ENCODE data around the gene FABP1.

DNA sequence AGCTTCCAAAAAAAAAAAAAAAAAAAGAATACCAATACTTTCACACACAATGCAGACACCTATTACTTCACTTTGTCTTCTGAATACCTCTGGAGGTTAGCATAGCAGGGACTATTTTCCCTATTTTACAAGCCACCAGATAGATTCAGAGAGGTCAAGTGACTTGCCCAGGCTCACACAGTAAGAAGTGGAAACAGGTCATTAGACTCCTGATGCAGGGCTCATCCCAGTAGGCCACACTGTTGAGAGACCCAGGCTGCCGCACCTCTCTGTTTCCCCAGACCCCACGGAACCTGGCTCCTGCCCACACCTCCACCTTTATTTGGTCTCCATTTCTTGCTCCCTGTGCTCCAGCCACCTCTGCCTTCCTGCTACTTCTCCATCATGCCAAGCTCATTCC is 40.8 kb downstream of the FABP1 start:
- TF ChIP-seq, protein P1, sequence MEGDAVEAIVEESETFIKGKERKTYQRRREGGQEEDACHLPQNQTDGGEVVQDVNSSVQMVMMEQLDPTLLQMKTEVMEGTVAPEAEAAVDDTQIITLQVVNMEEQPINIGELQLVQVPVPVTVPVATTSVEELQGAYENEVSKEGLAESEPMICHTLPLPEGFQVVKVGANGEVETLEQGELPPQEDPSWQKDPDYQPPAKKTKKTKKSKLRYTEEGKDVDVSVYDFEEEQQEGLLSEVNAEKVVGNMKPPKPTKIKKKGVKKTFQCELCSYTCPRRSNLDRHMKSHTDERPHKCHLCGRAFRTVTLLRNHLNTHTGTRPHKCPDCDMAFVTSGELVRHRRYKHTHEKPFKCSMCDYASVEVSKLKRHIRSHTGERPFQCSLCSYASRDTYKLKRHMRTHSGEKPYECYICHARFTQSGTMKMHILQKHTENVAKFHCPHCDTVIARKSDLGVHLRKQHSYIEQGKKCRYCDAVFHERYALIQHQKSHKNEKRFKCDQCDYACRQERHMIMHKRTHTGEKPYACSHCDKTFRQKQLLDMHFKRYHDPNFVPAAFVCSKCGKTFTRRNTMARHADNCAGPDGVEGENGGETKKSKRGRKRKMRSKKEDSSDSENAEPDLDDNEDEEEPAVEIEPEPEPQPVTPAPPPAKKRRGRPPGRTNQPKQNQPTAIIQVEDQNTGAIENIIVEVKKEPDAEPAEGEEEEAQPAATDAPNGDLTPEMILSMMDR (IDR thresholded peaks at IDR 0.05; ENCODE audit: borderline replicate concordance, extremely low read depth, low read length, poor library complexity, severe bottlenecking), result no peak
- no peak for TF ChIP-seq EZH2 (IDR thresholded peaks at IDR 0.05; ENCODE audit: borderline replicate concordance, low read depth, low read length, severe bottlenecking)
